ENCODE measurements around the gene KRTAP5-1.
"Not testable (repeated sequence)": the region's sequence is repeated elsewhere in the genome, so short reads cannot be mapped to it uniquely, and the experiment has no call there.

KRTAP5-1 gene

GRCh38 chr11:1622086-1622485, 37.0 kb upstream of the KRTAP5-1 start, which contains the start of gene KRTAP5-4:
KRTAP5-4 (minus strand) TSS chr11:1622138; CDS start chr11:1622093, 45 bp downstream.
- no peak for DNase-seq
- Histone ChIP-seq H3K4me1 (no peaks in the 10 kb centered on the region), H3K36me3 (no peaks in the 10 kb centered on the region), H3K4me3 (ENCODE audit: low read depth, low read length) (no peak within 1 kb of the TSS), H3K9me3 (no peaks in the 10 kb centered on the region), H3K27me3 (no peaks in the 10 kb centered on the region)
- TF ChIP-seq CTCF (IDR thresholded peaks at IDR 0.05; ENCODE audit: low read depth, low read length) = no peak

GRCh38 chr11:1619449-1619848, 34.4 kb upstream of the KRTAP5-1 start:
- TF ChIP-seq CTCF (IDR thresholded peaks at IDR 0.05; ENCODE audit: low read depth, low read length) = no peak
- no peak for DNase-seq
- Histone ChIP-seq H3K27me3 (no peaks in the 10 kb centered on the region), H3K4me1 (no peaks in the 10 kb centered on the region), H3K9me3 (no peaks in the 10 kb centered on the region), H3K4me3 (ENCODE audit: low read depth, low read length) (no peak overlapping the region), H3K36me3 (no peaks in the 10 kb centered on the region)

GRCh38 chr11:1618231-1618630, 33.1 kb upstream of the KRTAP5-1 start:
- Histone ChIP-seq H3K27me3 (no peaks in the 10 kb centered on the region), H3K9me3 (no peaks in the 10 kb centered on the region), H3K36me3 (no peaks in the 10 kb centered on the region), H3K4me3 (ENCODE audit: low read depth, low read length) (no peak overlapping the region), H3K4me1 (no peaks in the 10 kb centered on the region)
- DNase-seq = no peak
- no peak for TF ChIP-seq CTCF (IDR thresholded peaks at IDR 0.05; ENCODE audit: low read depth, low read length)

DNA sequence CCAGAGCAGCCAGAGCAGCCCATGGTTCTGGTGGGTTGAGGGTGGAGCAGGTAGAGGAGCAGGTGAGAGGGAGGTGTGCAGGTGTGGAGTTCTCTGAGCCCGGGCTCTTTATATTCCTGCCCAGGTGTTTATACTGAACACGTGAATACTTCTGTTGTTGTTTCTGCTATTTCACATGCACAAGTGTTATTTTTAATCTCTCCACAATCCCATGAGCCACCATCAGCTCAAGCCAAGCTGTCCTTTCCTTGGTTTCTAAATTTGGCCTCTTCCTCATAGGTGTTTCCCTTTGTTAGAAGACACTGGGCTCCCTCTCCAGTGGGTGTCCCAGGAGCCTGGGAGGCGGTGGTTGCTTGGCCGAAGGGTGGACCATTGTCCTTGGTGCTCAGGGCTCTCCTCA, 23.3 kb upstream of the KRTAP5-1 start, which contains the start of gene KRTAP5-3:
Gene KRTAP5-3, minus strand, starts transcription at position 101 of the 400 bp plus-strand sequence. Its CDS starts 78 bp downstream, at position 23.
- no peaks in the 10 kb centered on the region for H3K27me3 ChIP-seq

DNA sequence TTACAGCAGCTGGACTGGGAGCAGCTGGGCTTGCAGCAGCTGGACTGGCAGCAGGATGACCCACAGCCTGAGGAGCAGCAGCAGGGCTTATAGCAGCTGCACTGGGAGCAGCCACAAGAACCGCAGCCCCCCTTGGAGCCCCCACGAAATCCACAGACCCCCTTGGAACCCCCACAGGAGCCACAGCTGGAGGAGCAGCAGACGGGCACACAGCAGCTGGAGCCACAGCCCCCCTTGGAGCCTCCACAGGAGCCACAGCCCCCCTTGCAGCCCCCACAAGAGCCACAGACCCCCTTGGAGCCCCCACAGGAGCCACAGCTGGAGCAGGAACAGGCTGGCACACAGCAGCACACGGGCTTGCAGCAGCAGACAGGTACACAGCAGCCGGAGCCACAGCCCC, 22.8 kb upstream of the KRTAP5-1 start:
- H3K9me3 ChIP-seq; DNase-seq; H3K36me3 ChIP-seq; H3K4me3 ChIP-seq (ENCODE audit: low read depth, low read length); H3K27me3 ChIP-seq; H3K4me1 ChIP-seq: not testable (repeated sequence)

More for the DNA sequence above, 23.3 kb upstream of the KRTAP5-1 start, which contains the start of gene KRTAP5-3:
- Histone ChIP-seq H3K36me3 (no peaks in the 10 kb centered on the region), H3K4me1 (no peaks in the 10 kb centered on the region), H3K9me3 (no peaks in the 10 kb centered on the region), H3K4me3 (ENCODE audit: low read depth, low read length) (no peak within 1 kb of the TSS)
- TF ChIP-seq CTCF (IDR thresholded peaks at IDR 0.05; ENCODE audit: low read depth, low read length) = no peak
- no peak for DNase-seq

DNA sequence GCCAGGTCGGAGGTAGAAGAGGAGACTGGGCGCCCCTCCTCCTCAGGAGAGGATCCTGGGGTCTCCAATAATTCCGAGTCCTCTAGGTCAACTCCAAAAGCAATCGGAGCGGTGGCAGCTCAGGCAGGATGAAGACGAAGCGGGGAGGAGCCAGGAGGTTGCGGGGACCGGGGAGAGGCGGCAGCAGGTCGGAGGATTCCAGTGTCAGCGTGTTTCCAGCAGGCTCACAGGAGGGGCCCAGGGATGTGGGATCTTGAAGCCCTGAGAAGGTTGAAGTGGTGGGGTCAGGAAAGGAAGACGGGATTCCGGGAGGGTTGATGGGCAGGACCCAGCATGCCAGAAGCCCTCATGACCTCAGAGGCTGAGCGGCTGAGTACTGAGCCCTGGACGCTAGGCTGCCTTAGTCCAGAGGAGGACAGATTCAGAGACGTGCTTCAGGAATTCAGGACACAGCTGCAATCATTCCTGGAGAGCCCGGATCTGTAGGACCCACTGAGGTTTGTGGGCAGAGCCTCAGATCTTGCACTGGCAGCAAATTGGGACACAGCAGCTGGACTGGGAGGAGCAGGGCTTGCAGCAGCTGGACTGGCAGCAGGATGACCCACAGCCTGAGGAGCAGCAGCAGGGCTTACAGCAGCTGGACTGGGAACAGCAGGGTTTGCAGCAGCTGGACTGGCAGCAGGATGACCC, 22.2 kb upstream of the KRTAP5-1 start:
- not testable (repeated sequence) for H3K27me3 ChIP-seq; H3K4me3 ChIP-seq (ENCODE audit: low read depth, low read length); DNase-seq; H3K9me3 ChIP-seq; H3K4me1 ChIP-seq; H3K36me3 ChIP-seq

DNA sequence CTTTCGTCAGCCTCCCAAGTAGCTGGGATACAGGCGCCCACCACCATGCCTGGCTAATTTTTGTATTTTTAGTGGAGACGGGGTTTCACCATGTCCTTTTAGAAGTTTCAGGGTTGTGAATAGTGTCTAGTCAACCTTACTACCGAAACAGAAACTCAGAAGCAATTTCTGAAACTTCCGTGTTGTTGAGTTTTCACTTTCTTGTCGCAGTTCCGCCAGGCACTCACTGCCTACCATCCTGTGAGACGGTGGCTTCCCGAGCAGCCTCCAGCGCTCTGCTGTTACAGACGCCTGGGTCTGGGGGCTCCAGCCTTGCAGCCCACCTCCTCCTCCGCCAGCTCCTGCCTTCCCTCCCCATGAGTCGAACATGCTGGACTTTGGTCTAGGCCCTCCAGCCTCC, 20.8 kb upstream of the KRTAP5-1 start:
- not testable (repeated sequence) for H3K27me3 ChIP-seq; H3K4me1 ChIP-seq; DNase-seq; H3K36me3 ChIP-seq; H3K9me3 ChIP-seq; H3K4me3 ChIP-seq (ENCODE audit: low read depth, low read length)
